Measurements from ENCODE around the gene TFAM.

TFAM gene

DNA sequence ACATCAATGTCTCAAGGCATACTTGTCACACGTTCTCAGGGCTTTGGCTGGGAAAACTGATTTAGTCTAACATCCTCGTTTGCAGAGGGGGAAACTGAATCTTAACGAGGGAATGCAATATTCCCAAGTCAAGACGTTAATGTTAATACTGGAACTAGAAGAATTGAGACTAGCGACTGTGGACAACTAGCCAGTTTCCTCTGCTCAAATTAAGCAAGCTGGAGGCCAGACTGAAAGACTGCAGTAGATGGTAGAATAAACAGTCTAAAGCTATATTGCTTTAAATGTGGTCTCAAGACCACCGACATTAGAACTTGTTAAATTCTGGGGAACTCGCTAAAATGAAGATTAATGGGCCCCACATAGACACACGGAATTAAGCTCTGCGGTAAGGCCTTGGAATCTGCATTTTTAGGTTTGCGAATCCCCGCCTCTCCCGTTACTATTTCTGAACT is 639 bp upstream of the TFAM start:
- Histone ChIP-seq H3K4me1 (ENCODE audit: insufficient read depth, poor library complexity, severe bottlenecking) (peaks cover 7% of the 10 kb centered on the region), H3K36me3 (ENCODE audit: low read depth) (peaks cover 34% of the 10 kb centered on the region), H3K4me3 (ENCODE audit: severe bottlenecking) (peak overlapping the region; percentile 73), H3K27me3 (ENCODE audit: insufficient read depth, poor library complexity, severe bottlenecking) (no peaks in the 10 kb centered on the region), H3K27ac (ENCODE audit: poor library complexity, severe bottlenecking) (peak overlapping the region; percentile 57), H3K9me3 (ENCODE audit: severe bottlenecking) (no peaks in the 10 kb centered on the region)
- no peak for ATAC-seq (ENCODE audit: low read depth)
- no peak for DNase-seq (ENCODE audit: low spot score)
- TF ChIP-seq, protein P1, sequence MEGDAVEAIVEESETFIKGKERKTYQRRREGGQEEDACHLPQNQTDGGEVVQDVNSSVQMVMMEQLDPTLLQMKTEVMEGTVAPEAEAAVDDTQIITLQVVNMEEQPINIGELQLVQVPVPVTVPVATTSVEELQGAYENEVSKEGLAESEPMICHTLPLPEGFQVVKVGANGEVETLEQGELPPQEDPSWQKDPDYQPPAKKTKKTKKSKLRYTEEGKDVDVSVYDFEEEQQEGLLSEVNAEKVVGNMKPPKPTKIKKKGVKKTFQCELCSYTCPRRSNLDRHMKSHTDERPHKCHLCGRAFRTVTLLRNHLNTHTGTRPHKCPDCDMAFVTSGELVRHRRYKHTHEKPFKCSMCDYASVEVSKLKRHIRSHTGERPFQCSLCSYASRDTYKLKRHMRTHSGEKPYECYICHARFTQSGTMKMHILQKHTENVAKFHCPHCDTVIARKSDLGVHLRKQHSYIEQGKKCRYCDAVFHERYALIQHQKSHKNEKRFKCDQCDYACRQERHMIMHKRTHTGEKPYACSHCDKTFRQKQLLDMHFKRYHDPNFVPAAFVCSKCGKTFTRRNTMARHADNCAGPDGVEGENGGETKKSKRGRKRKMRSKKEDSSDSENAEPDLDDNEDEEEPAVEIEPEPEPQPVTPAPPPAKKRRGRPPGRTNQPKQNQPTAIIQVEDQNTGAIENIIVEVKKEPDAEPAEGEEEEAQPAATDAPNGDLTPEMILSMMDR (IDR thresholded peaks at IDR 0.05; ENCODE audit: poor library complexity, severe bottlenecking) = no peak

DNA sequence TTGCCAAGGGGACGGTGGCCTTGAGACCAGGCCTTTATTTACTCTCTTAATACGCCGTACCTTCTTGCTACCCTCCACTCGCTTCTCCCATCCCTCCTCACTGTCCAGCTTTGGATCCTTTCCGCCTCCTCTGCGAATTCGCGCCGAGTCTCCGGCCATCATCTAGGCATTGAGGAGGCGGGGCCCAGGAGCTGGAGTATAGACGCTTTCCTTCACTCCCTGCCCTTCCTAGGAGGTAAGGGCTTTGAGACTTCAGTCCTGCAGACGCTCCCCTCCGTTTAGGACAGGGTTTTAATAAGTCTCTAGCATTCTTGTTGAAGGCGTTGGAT is 538 bp downstream of the TFAM start:
- H3K36me3 ChIP-seq (ENCODE audit: low read depth) = peaks cover 46% of the 10 kb centered on the region
- H3K27me3 ChIP-seq (ENCODE audit: insufficient read depth, poor library complexity, severe bottlenecking) = no peaks in the 10 kb centered on the region
- DNase-seq (ENCODE audit: low spot score) (no peak), ATAC-seq (ENCODE audit: low read depth) (peak; percentile 65)
- H3K27ac ChIP-seq (ENCODE audit: poor library complexity, severe bottlenecking) = peak overlapping the region; percentile 57
- H3K9me3 ChIP-seq (ENCODE audit: severe bottlenecking) = no peaks in the 10 kb centered on the region
- H3K4me1 ChIP-seq (ENCODE audit: insufficient read depth, poor library complexity, severe bottlenecking) = peaks cover 7% of the 10 kb centered on the region
- peak overlapping the region; percentile 73 for H3K4me3 ChIP-seq (ENCODE audit: severe bottlenecking)
- TF ChIP-seq, protein P1 (IDR thresholded peaks at IDR 0.05; ENCODE audit: poor library complexity, severe bottlenecking) = no peak

DNA sequence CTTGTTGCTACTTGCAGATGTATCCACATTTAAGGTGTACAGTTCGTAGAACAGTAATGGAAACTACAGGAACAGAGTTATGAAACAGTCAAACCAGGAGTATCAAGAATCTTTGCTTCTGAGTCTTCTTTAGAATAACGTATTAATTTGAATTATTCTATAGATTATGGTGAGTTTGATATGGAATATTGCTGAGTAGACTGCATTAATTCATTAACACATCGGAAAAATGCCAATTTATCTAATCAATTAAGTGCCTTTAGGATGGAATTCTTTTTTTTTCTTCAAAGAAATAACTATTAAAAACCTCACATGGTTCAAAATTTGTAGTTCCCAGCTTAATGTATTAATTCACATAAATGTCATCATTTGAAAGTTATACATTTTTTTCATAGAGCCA is 3.8 kb downstream of the TFAM start:
- no peak overlapping the region for H3K4me3 ChIP-seq (ENCODE audit: severe bottlenecking)
- H3K9me3 ChIP-seq (ENCODE audit: severe bottlenecking) = no peaks in the 10 kb centered on the region
- H3K27me3 ChIP-seq (ENCODE audit: insufficient read depth, poor library complexity, severe bottlenecking) = no peaks in the 10 kb centered on the region
- H3K36me3 ChIP-seq (ENCODE audit: low read depth) = peaks cover 77% of the 10 kb centered on the region
- H3K27ac ChIP-seq (ENCODE audit: poor library complexity, severe bottlenecking) = no peak overlapping the region
- no peak for DNase-seq (ENCODE audit: low spot score)
- TF ChIP-seq, protein P1 (IDR thresholded peaks at IDR 0.05; ENCODE audit: poor library complexity, severe bottlenecking) = no peak
- H3K4me1 ChIP-seq (ENCODE audit: insufficient read depth, poor library complexity, severe bottlenecking) = peaks cover 7% of the 10 kb centered on the region
- no peak for ATAC-seq (ENCODE audit: low read depth)

DNA sequence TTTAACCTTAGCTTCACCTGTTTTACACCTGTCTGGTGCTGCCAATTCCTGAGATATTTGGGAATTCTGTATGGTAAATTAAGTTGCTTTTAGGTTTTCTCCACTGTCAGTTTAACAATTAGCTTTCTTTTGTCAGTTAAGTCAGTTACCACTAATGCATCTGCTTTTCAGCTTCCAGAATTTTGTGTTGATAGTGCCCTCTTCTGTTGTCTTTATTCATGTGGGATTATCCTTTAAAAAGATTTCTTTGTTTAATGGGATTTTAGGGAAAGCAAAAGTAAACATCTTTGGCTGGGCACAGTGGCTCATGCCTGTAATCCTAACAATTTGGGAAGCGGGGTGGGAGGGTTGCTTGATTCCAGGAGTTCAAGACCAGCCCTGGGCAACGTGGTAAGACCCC is 8.1 kb downstream of the TFAM start:
- Histone ChIP-seq H3K27me3 (ENCODE audit: insufficient read depth, poor library complexity, severe bottlenecking) (no peaks in the 10 kb centered on the region), H3K9me3 (ENCODE audit: severe bottlenecking) (peaks cover 3% of the 10 kb centered on the region), H3K36me3 (ENCODE audit: low read depth) (peaks cover 92% of the 10 kb centered on the region), H3K27ac (ENCODE audit: poor library complexity, severe bottlenecking) (no peak overlapping the region), H3K4me1 (ENCODE audit: insufficient read depth, poor library complexity, severe bottlenecking) (no peaks in the 10 kb centered on the region), H3K4me3 (ENCODE audit: severe bottlenecking) (no peak overlapping the region)
- DNase-seq (ENCODE audit: low spot score) (no peak), ATAC-seq (ENCODE audit: low read depth) (no peak)
- TF ChIP-seq, protein P1 (IDR thresholded peaks at IDR 0.05; ENCODE audit: poor library complexity, severe bottlenecking) = no peak

DNA sequence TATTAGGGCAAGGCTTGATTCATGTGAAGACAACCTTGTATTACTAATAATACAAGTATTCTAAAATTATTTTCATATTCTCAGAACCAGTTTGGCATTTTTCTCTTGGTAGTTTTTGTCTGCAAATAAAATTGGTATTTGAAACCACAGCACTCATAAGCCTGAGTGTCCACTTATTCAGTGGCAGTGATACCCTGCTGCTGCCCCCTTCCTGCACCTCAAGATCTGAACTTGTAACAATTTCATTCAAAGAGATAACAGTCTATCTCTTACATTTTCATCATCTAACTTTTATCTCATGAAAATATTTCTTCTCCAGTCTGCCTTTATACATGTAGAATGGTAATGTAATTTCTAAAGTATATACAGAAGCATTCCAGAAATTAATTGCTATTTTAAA is 9.3 kb downstream of the TFAM start:
- Histone ChIP-seq H3K27me3 (ENCODE audit: insufficient read depth, poor library complexity, severe bottlenecking) (no peaks in the 10 kb centered on the region), H3K9me3 (ENCODE audit: severe bottlenecking) (peaks cover 3% of the 10 kb centered on the region), H3K27ac (ENCODE audit: poor library complexity, severe bottlenecking) (no peak overlapping the region), H3K4me3 (ENCODE audit: severe bottlenecking) (no peak overlapping the region), H3K36me3 (ENCODE audit: low read depth) (peaks cover 83% of the 10 kb centered on the region), H3K4me1 (ENCODE audit: insufficient read depth, poor library complexity, severe bottlenecking) (peaks cover 8% of the 10 kb centered on the region)
- DNase-seq (ENCODE audit: low spot score) (no peak), ATAC-seq (ENCODE audit: low read depth) (no peak)
- TF ChIP-seq, protein P1 (IDR thresholded peaks at IDR 0.05; ENCODE audit: poor library complexity, severe bottlenecking) = no peak
